ENCODE results near the gene KCNAB1.
"Not testable (repeated sequence)": the region's sequence is repeated elsewhere in the genome, so short reads cannot be mapped to it uniquely, and the experiment has no call there.

Gene KCNAB1

DNA sequence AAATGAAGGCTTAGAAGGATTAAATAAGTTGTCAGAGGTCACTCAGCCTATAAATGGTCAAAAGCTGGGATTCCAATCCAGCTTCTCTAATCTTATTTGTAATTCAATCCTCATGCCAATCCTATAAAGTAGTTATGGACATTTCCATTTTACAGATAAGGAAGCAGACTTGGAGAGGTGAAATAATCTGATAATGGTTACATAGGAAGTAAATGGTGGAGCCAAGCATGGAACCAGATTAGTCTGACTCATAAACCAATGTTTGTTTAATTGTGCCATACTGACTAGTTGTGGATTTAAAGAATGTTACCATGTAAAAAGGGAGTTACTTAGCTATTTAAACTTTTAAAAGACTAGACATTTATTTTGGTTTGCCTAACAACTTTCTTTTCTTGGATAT is 59.7 kb downstream of the KCNAB1 start:
- no peak for DNase-seq

DNA sequence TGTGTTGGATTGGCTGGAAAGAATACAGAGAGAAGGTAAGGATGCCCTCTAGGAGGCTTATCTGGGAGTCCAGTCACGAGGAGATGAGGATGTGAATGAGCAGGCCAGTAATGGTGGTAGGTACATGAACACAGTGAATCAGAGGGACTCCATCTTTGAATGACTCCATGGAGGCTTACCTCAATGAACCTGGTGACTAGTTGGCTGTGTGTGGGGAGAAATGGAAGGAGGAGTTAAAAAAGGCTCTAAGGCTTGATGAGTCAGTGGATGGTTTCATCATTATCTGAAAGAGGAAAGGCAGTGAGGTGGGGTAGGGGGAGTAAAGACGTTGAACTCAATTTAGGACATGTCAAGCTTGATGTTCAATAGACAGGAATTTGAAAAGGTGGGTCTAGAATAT is 61.1 kb downstream of the KCNAB1 start:
- no peak for DNase-seq

DNA sequence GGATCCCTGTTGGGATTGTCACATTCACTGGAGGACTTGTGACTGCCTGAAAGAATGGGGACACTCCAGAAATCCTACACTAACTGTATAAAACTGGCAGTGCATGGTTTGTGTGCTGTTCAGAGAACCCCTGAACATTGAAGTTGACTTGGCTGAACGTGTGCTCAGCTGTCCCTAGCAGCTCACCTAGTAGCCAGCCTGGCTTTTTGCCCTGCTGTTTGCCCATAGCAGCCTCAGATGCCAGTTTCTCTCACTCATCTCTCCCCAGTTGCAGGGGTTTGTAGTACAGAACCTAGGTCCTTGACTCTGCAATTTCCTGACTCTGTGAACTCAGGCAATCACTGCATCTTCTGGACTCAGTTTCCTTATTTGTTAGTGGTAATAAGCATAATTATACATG is 63.0 kb downstream of the KCNAB1 start:
- no peak for DNase-seq

DNA sequence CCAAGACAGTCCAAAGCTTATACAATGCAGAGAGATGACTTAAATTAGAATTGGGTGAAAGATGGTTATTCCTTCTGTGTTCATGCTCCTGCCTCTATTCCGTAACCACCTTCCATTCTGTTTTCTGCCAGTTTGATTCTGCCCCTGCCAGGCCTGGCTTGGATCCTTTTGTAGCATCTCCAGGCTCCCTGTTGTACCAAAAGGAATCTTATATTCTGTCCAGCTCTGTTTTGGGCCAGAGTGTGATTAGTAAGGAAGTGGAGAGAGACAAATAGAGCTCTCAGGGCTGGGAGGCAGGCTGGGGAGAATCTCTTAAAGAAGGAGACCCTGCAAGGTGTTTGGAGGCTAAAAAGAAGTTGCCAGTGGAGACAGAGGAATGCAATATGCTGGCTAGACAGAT is 63.8 kb downstream of the KCNAB1 start:
- no peak for DNase-seq

DNA sequence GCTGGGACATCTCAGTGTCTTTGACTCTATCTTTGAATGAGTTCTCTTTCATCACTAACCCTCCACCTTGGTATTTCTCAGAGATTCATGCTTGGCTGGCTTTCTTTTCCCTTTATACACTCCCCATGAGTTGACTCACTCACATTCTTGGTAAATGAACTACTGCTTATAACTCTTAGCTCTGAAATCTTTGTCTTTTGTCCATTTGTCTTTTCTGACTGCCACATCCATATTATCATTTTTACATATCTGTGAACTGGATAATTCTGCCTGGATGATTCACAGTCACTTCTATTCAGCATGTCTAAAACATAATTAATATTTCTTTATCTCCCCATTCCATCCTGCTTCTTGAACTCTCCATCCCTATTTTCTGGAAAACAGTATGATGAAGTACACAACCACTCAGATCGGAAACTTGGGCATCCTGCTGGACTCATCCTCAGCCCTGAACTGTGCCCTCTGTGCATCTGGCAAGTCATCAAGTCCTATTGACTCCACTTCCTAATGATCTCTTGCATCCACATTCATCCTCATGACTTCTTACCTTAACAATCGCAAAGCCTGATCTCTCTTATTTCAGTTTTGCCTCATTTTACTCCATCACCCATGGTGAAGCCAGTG is 66.9 kb downstream of the KCNAB1 start:
- DNase-seq = no peak

DNA sequence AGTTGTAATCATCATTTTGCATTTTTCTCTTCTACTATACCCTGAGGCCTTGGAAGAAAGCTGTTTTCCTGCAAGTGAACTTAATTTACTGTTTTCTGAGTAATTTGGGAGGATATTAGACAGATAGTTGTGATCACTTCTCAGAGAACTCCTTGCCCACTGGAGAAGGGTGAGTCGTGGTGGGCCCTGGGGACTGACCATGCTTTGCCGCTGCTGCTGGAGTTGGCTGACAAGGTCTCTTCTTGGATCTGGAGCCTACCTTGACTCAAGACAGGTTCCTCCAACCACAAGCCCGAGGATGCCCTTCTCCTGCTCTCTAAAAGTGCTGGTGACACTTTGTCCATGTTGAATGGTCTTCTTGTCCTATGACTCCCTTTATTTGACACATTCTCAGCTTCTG is 68.4 kb downstream of the KCNAB1 start:
- DNase-seq = no peak

DNA sequence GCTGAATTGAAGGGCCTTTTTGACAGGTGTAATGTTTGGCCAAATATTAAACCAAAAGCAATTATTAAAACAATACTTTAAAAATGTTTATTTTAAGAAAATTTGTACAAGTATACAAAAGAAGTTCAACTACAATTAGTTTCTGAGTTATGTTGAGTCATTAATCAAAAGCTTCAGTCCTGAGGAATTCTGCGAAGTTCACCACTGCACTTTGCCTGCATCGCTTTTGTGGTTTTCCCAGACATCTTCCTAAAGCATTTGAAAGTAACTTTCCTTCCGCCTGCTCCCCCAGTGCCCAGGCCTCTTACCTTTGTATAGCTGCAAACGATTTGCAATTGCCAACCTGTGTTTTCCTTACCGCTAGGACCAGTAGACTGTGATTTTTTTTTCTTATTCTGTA is 69.5 kb downstream of the KCNAB1 start:
- no peak for DNase-seq

DNA sequence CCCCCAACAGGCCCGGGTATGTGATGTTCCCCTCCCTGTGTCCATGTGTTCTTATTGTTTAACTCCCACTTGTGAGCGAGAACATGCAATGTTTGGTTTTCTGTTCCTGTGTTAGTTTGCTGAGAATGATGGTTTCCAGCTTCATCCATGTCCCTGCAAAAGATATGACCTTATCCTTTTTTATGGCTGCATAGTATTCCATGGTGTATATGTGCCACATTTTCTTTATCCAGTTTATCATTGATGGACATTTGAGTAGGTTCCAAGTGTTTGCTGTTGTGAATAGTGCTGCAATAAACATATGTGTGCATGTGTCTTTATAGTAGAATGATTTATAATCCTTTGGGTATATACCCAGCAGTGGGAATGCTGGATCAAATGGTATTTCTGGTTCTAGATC is 74.6 kb downstream of the KCNAB1 start:
- DNase-seq = not testable (repeated sequence)

DNA sequence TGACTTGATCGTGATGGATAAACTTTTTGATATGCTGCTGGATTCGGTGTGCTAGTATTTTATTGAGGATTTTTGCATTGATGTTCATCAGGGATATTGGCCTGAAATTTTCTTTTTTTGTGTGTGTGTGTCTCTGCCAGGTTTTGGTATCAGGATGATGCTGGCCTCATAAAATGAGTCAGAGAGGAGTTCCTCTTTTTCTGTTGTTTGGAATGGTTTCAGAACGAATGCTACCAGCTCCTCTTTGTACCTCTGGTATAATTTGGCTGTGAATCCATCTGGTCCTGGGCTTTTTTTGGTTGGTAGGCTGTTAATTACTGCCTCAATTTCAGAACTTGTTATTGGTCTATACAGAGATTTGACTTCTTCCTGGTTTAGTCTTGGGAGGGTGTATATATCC is 76.8 kb downstream of the KCNAB1 start:
- not testable (repeated sequence) for DNase-seq

DNA sequence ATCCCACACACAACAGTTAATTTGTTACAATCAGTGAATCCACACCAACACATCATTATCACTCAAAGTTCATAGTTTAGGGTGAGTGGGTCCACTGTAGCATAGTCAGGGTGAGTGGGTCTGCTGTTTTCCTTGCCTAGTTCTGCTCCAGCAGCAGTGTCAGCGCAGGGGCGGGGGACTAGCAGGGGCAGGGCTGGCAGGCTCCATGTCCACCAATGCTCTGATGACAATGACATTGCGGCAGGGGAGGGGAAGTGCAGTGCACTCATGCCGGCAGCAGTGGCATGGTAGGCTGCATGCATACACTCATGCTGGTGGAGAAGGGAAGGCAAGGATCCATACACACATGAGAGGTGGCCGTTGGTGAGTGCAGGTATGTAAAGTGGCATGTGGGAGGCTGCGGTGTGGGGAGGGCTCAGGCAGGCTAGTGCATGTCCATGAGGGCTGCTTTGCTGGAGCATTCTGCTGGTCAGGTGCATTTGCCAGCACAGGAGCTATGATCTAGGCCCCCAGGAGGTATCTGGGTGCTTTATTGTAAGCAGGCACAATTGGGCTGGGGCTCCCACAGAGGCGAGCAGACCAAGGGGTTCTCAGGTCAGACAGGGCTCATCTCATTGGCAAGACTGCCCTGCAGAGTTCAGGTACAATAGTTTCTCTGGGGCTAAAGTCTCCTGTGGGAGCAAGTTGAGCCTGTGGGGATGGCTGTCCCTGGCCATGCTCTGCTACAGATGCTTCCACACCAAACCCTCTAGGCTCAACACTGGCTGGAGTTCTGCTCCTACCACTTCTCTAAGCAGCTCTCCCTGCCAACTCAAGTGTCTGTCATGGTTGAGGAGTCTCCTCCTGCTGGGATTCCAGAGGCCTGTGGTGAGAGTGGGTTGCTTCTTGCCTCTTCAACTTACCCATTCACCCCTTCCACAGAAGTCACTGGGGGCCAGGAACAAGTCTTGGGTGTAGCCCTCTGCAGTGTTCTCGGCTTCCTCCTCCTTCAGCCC is 81.3 kb downstream of the KCNAB1 start:
- no peak for DNase-seq

DNA sequence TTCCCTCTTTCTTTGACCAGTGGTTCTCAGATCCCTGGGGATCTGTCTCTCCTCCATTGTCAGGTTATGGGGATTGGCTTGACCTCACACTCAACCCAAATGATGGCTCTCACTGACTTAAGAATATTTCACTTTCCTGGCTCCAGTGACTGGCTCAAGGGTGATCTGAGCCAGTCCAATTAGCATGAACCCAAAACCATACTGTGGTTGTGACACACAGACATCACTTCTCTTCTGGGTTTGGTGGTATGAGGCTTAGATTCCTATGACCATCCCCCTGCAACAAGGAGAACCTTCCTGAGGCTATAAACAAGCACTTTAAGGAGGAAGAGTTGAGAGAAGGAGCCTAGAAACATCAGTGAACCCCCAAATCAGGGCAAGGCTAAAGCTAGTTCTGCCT is 85.8 kb downstream of the KCNAB1 start:
- no peak for DNase-seq

DNA sequence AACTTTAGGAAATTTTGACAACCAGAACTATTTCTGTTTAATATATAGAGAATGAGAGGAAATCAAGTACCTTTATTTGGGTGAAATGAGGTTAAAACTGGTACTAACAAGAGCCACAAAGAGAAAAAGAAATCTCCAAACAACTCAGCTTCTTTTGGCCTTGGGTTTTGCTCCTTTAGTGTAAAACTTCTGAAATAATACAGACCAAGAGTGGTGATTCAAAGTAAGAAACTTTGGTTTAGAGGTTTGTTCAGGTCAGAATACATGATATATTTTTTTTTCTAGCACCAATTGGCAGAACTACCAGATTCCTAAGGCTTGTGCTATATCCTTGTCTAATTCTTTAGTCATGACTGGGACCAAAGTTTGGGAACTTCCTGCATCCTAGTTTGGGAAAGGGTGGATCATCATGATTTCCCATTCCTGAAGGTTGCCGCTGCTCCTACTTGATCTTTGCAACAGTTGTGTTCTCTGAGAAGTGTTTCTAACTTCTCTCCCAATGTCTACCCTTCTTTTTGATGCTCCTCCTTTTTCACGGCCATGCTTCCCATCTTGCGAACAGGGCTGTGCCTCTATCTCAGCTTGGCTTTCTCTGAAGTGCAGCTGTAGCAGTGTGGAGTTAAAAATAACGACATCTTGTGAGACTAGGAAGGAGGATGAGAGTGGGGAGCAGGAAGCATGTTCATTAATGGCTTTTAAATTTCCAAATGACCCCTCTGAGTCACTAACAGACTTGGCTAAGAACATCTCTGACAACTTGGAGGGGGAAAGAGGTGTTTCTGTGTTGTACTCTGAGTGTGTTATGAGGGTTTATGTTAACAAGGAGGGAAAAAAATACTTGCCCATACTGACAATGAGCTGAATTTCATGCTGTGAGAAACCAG is 87.7 kb downstream of the KCNAB1 start:
- no peak for DNase-seq

DNA sequence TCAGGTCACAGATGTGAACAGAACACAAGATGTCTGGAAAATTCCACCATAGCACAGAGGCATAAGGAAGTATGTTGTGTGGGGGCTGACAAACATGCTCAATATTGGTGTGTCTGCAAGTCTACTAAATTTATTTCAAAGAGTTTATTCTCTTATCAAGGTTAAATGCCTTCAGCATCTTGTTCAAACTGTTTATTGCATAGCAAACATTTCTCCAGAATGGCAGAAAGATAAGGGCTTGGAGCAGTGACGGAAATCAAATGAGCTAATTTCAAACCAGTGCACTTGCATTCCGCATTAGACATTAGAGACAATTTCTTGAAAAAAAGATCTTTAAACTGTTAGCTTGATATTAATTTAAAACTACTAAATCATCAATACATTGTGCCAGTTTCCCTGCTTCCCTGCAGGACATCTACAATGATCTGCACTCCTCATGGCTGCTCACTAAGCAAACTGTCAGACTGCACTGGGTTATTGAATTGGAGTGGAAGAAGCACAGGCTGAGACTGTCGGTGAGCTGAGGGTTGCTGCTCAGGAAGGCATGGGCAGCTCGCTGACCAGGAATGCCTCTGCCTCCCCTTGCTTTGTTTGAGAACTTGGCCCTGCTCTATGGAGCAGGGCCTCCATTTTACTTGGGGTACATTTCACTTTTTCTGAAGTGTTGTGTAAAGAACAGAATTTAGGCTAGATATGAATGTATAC is 89.4 kb downstream of the KCNAB1 start:
- DNase-seq = no peak

DNA sequence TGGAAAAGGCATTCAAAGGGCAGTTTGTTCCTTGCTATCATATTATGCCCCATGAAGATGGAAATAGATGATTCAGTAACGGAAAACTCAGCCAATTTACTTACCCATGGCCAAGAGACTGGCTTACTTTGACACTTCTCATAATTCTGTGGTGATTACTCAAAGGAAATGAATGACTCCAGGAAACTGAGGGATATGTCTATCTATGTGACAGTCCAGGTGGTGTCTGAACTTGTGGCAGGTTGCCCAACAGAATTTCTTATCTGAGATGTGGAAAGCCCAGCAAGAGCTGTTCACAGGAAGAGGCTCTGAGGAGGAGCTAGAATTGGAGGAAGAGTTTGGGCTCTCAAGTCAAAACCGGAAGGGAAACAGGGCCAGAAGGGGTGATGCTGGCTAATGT is 91.2 kb downstream of the KCNAB1 start:
- DNase-seq = no peak

DNA sequence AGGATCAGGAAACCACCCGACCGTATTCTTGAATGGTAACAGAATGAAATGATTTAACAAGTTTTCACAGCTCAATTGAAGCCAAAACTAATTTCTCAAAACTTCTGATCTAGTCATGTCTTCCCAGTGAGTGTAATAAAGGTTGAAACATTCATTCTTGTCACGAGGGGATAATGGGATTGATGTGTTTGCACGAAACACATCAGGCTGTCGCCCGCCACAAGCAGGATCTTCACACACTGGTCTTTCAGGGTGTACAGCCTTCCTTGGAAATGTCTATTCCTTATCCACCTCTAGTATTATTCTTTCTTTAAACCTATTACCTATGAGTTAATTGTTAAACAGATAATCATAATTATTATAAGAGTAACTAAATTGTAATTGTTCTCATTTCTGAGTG is 94.3 kb downstream of the KCNAB1 start:
- no peak for DNase-seq

DNA sequence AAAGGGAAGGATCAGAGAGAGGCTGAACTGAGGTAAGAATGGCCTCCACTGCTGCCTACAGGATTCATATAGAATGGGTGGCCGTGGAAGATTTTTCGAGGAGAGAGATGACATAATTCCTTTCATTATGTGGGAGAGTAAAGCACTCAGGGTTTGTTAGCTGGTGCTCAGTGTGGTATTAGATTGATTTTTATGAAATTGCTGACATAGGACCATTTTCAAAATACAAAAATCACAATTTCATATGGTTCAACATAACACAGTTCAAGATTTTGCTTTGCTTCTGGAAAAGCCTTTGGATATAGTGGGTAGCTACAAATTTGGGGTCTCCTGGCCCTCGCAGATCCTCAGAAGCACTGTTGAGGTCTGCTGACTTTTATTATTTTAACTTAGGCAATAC is 95.4 kb downstream of the KCNAB1 start:
- no peak for DNase-seq

DNA sequence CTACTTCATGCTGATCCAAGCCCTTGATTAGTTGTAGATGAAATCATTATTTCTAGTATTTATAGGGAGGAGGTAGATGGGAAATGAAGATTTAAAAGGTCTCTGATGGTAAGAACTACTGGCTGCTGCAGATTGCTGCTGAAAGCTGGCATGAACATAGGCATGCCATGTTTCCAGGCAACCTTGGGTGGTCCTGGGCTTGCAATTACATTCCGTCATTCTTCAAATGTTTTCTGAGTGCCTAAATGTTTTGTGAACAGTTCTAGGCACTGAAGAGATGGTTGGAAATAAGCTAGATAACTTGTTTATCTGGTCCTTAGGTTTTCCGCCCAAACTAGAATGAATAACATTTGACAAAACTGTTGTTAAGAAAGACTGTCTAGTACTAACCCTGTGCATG is 95.8 kb downstream of the KCNAB1 start:
- no peak for DNase-seq

DNA sequence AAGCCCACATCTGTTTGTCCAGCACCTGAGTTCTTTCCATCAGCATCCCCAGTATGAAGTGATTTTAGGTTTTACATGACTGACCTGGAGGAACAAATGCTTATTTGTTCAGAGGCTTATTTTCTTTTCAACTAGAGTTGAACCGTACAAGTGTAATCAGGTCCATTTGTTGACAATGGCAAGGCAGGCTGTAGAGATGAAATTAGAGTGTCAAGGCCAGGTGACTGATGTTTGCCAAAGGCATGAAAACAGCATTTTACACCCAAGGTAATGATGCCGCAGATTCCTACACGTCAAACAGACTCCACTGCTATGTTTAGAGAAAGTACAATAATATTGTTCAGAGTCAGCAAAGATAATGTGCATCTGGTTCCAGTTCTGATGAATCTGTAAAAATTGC is 96.5 kb downstream of the KCNAB1 start:
- no peak for DNase-seq

DNA sequence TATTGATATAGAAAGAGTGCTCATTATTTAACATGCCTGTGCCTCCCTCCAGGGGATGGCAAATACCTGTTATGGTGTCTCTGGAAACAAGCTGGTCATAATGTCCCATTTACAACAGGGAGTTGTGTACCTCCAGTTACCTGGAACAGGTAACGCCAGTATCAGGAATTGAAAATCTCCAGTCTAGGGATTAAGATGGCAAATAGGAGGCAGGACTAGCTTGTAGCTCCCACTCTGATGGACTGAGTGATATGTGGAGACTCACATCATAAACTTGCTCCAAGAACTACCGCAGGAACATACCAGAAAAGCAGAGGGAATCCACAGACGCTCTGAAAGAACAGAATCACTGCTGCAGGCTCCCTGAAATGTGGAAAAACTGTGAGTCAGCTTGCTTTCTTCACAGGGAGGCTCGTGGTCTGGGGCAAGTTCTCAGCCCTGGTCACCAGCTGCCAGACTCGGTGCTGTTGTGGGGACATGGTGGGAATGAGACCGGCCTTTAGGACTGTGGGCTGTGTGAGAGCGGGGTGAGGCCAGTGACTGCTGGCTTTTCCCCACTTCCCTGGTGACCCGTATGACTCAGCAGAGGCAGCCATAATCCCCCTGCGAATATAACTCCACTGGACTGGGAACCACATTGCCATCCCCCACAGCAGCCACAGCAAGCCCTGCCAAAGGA is 97.4 kb downstream of the KCNAB1 start:
- no peak for DNase-seq

DNA sequence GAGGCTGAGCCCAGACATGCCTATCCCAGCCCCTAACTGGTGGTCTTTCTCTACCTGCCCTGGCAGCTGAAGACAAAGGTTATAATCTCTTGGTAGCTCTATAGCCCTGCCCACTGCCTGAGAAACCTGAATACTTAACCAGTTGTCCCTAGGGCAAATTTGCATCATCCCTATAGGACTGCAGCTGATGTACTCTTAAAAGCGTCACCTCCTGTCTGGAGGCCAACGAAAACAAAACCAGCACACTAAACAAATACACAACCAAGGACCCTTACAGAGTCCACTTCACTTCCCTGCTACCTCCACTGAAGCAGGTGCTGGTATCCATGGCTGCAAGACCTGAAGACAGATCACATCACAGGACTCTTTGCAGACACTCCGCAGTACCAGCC is 98.0 kb downstream of the KCNAB1 start:
- DNase-seq = no peak

DNA sequence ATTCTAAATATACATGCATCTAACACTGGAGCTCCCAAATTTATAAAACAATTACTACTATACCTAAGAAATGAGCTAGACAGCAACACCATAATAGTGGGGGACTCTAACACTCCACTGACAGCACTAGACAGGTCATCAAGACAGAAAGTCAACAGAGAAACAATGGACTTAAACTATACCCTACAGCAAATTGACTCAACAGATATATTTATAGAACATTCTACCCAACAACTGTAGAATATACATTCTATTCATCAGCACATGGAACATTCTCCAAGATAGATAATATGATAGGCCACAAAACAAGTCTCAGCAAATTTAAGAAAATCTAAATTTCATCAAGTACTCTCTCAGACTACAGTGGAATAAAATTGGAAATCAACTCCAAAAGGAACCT is 102.0 kb downstream of the KCNAB1 start:
- DNase-seq = not testable (repeated sequence)

DNA sequence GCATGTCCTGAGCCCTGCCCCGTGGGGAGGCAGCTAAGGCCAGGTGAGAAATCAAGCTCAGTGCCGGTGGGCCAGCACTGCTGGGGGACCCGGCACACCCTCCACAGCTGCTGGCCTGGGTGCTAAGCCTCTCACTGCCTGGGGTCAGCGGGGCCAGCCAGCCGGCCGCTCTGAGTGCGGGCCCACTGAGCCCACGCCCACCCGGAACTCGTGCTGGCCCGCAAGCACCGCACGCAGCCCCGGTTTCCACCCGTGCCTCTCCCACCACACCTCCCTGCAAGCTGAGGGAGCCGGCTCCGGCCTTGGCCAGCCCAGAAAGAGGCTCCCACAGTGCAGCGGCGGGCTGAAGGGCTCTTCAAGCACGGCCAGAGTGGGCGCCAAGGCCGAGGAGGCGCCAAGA is 103.7 kb downstream of the KCNAB1 start:
- not testable (repeated sequence) for DNase-seq
